Measurements from ENCODE around the gene ZNF320. TPM values are rescaled to one million over a fixed set of nuclear protein-coding genes. Genes with fewer than 3 reads are reported as not detected.

Gene ZNF320
- total and polyA plus RNA-seq, 9 donors = 9.3 to 28.5 (median 12.1) TPM

DNA sequence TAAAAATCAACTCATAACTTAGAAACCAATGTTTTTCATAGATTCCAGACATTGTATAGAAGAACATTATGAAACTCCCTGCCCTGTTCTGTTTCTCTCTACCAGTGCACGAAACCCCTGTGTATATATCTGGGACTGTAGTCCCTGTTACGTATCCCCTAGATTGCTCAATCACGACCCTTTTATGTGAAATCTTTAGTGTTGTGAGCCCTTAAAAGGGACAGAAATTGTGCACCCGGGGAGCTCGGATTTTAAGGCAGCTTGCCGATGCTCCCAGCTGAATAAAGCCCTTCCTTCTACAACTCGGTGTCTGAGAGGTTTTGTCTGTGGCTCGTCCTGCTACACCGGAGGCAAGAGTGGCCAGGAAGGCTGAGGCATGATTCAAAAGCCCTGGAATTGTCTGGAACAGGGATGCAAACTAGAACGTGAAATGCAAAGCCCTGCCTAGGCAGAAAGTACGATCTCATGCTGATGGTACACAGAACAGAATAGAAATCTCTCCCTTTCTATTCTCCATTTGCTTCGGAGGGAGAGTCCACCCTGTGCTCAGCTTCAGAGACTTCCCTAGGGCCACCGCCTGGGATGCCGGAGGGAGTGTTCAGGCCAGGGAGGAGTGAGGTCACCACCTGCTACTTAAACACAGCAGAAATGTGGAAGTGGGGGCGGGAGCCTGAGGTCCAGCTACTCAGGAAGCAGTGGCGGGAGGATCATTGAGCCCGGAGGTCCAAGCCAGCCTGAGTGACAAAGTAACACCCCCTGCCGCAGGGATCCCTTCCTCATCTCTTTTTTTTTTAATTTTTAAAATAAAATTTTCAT lies 26.6 kb upstream of the ZNF320 start:
- Histone ChIP-seq H3K36me3 (no peaks in the 10 kb centered on the region), H3K27ac (peak overlapping the region in 1 of 2 donors; percentile 63), H3K27me3 (no peaks in the 10 kb centered on the region), H3K4me1 (ENCODE audit: insufficient read depth) (peaks cover 2% of the 10 kb centered on the region), H3K9me3 (no peaks in the 10 kb centered on the region), H3K4me3 (peak overlapping the region; percentile 60)
- WGBS, 3 donors = 55 to 66% (median 60%) methylated on average over 18 of the region's 18 CpGs
- intact Hi-C loops (cut with DNase I) = no loop called here
- DNase-seq = peak in 1 of 5 donors; percentile 18
- no peak for TF ChIP-seq EP300 (IDR thresholded peaks at IDR 0.05)
- TF ChIP-seq POLR2A (IDR thresholded peaks at IDR 0.05) = no peak
- TF ChIP-seq CTCF (IDR thresholded peaks at IDR 0.05) = no peak

GRCh38 chr19:52922841-52923777 lies 25.7 kb upstream of the ZNF320 start, which contains the start of gene ZNF888:
TSS of gene ZNF888 (minus strand) at chr19:52923428. CDS start at chr19:52917873, 5,555 bp downstream.
- peak within 1 kb of the TSS in 1 of 2 donors; percentile 63 for H3K27ac ChIP-seq
- intact Hi-C loops (cut with DNase I) = no loop called here

DNA sequence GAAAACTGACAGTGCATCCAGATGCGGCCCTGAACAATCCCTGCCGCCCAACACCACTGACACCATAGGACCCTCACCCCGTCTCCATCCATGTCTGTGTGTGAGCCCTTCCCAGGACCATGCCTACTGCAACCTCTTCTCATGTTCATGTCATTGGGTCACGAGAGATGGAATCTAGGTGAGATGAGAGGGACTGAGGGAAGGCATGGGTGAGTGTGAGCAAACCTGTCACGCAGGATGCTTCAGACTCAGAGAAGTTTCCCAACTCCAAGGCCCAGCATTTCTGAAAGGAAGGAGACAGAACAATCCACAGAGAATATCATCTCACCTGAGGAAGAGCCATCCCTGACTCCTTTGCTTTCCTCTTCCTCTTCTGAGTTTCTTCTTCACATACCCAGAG lies 20.1 kb upstream of the ZNF320 start:
- 97 to 99% (median 97%) methylated on average over 5 of the region's 5 CpGs for WGBS, 3 donors
- no peak overlapping the region for H3K4me3 ChIP-seq

More at GRCh38 chr19:52922841-52923777, 25.7 kb upstream of the ZNF320 start, which contains the start of gene ZNF888:
- H3K4me1 ChIP-seq (ENCODE audit: insufficient read depth) = peaks cover 2% of the 10 kb centered on the region
- no peaks in the 10 kb centered on the region for H3K27me3 ChIP-seq
- WGBS, 3 donors = 1 to 2% (median 1%) methylated on average over 44 to 55 of the region's 55 CpGs
- no peaks in the 10 kb centered on the region for H3K9me3 ChIP-seq
- DNase-seq = peak; percentile 87 to 93 (median 90)
- H3K4me3 ChIP-seq = peak within 1 kb of the TSS; percentile 60
- no peaks in the 10 kb centered on the region for H3K36me3 ChIP-seq
- TF ChIP-seq EP300 (IDR thresholded peaks at IDR 0.05) (no peak), POLR2A (IDR thresholded peaks at IDR 0.05) (peak; percentile 23), CTCF (IDR thresholded peaks at IDR 0.05) (no peak)

More for the DNA sequence above, 20.1 kb upstream of the ZNF320 start:
- intact Hi-C loops (cut with DNase I) = no loop called here
- H3K4me1 ChIP-seq (ENCODE audit: insufficient read depth) = peaks cover 2% of the 10 kb centered on the region
- no peaks in the 10 kb centered on the region for H3K27me3 ChIP-seq
- TF ChIP-seq POLR2A (IDR thresholded peaks at IDR 0.05) = no peak
- no peak for TF ChIP-seq EP300 (IDR thresholded peaks at IDR 0.05)
- TF ChIP-seq CTCF (IDR thresholded peaks at IDR 0.05) = no peak
- H3K9me3 ChIP-seq = no peaks in the 10 kb centered on the region
- DNase-seq = no peak
- no peak overlapping the region for H3K27ac ChIP-seq
- H3K36me3 ChIP-seq = no peaks in the 10 kb centered on the region

Measured in ovary (tissue), 9 donors.